Uterus (tissue), 4 donors: ENCODE measurements around the gene TTI1. TPM values are rescaled to one million over a fixed set of nuclear protein-coding genes. Genes with fewer than 3 reads are reported as not detected.

Experiments
- DNase-seq, 2 donors: peaks; one replicate each; pipeline ENCODE4 v3.0.0-alpha.2; 2019 to 2020
- H3K27ac ChIP-seq, 2 donors: fragments of 200-600 bp; sonication (generic); 1 replicate in 1 of 2; 2 replicates in 1 of 2; pipeline ENCODE4 v1.5.1; 2016 to 2018
- H3K27me3 ChIP-seq, 2 donors: fragments of 200-600 bp; sonication (generic); one replicate each; pipeline ENCODE4 v1.5.1; 2018 to 2019; ENCODE audit warnings: control low read depth in 1 of 2
- H3K36me3 ChIP-seq, 2 donors: fragments of 200-600 bp; sonication (generic); one replicate each; pipeline ENCODE4 v1.5.1; 2019; ENCODE audit warnings: control low read depth in 1 of 2
- H3K4me1 ChIP-seq, 2 donors: fragments of 200-600 bp; sonication (generic); one replicate each; pipeline ENCODE4 v1.5.1; 2018 to 2019; ENCODE audit warnings: control low read depth in 1 of 2
- H3K4me3 ChIP-seq, 2 donors: fragments of 200-600 bp; sonication (generic); 1 replicate in 1 of 2; 2 replicates in 1 of 2; pipeline ENCODE4 v1.5.1; 2018 to 2019; ENCODE audit warnings: mild to moderate bottlenecking in 1 of 2
- H3K9me3 ChIP-seq, 2 donors: fragments of 200-600 bp; sonication (generic); one replicate each; pipeline ENCODE4 v1.5.1; 2019; ENCODE audit warnings: control low read depth in 1 of 2
- POLR2A ChIP-seq, 2 donors: fragments of 450-650 bp; IDR thresholded peaks; one replicate each; pipeline ENCODE4 v1.6.1; 2016; ENCODE audit warnings: antibody characterized with exemption in 2 of 2, mild to moderate bottlenecking in 1 of 2, moderate library complexity in 1 of 2
- intact Hi-C: fragments of 100-400 bp; cut with DNase I; formaldehyde crosslinking; loops from one replicate; pipeline ENCODE4 v1.15.1; 2023; ENCODE audit warnings: low total_unique reads
- total RNA-seq, 4 donors: library from RNA; depleted of rRNA in 3 of 4; stranded (reverse); fragments of >200 nt in 3 of 4; gene quantifications; one replicate each; pipeline versions ENCODE4 v1.1.0 to v1.2.4, GENCODE V29; 2014 to 2023
- TF ChIP-seq, protein P1 (sequence below), 4 experiments: fragments of 200-600 bp in 2 of 4; fragments of 450-650 bp in 2 of 4; sonication (generic) in 2 of 4; IDR thresholded peaks; one replicate each; pipeline ENCODE4 v1.5.1; 2016 to 2019; ENCODE audit warnings: antibody characterized with exemption in 4 of 4, mild to moderate bottlenecking in 2 of 4, moderate library complexity in 1 of 4
- donor health status: DM: yes; HTN: yes; CAD: no.

The TTI1 gene
- total RNA-seq, 4 donors from 2014 or later: 5.3 to 33.2 (median 24.4) TPM

DNA sequence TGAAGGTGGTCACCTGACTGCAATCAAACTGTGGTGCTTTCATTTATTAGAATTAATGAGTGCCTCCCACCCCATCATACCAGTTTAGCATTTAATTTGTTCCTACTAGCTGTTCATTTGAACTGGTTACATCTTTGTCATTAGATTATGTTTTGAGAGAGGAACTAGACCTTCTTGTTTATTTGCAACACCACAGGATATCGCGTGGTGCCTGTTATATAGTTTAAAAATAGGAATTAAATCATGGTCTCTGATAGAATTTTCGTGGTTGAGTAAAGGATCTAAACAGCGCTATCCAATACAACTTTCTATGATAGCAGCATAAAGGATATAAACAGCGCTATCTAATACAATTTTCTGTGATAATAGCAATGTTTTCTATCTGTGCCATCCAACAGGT lies 3.1 kb upstream of the TTI1 start:
- Histone ChIP-seq H3K27me3 (no peaks in the 10 kb centered on the region), H3K36me3 (no peaks in the 10 kb centered on the region), H3K9me3 (no peaks in the 10 kb centered on the region), H3K4me1 (peaks cover 3 to 8% of the 10 kb centered on the region in 2 donors), H3K4me3 (no peak overlapping the region), H3K27ac (no peak overlapping the region)
- intact Hi-C loops: no loop called here
- TF ChIP-seq POLR2A (IDR thresholded peaks at IDR 0.05): no peak
- TF ChIP-seq, protein P1, sequence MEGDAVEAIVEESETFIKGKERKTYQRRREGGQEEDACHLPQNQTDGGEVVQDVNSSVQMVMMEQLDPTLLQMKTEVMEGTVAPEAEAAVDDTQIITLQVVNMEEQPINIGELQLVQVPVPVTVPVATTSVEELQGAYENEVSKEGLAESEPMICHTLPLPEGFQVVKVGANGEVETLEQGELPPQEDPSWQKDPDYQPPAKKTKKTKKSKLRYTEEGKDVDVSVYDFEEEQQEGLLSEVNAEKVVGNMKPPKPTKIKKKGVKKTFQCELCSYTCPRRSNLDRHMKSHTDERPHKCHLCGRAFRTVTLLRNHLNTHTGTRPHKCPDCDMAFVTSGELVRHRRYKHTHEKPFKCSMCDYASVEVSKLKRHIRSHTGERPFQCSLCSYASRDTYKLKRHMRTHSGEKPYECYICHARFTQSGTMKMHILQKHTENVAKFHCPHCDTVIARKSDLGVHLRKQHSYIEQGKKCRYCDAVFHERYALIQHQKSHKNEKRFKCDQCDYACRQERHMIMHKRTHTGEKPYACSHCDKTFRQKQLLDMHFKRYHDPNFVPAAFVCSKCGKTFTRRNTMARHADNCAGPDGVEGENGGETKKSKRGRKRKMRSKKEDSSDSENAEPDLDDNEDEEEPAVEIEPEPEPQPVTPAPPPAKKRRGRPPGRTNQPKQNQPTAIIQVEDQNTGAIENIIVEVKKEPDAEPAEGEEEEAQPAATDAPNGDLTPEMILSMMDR (IDR thresholded peaks at IDR 0.05): no peak
- no peak for DNase-seq

DNA sequence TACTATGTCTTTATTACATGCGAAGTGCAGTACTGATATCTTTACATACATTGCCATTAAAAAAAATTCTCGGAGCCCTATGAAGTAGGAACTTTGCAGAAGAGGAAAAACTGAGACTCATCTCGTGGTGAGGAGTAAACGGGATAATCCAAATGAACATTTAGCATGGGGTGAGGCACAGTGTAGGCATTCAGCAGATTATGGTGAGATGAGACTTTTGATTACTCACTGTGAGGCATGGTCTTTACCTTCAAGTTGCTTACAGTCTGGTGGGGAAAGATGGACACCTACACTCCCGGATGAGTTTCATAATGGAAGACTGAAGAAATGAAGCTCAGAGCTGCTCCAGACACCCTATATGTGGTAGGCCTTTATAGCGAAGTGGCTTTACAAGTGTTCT lies 1.7 kb upstream of the TTI1 start:
- intact Hi-C loops: no loop called here
- peaks cover 3 to 8% of the 10 kb centered on the region in 2 donors for H3K4me1 ChIP-seq
- H3K9me3 ChIP-seq: no peaks in the 10 kb centered on the region
- H3K36me3 ChIP-seq: no peaks in the 10 kb centered on the region
- H3K4me3 ChIP-seq: peak overlapping the region; percentile 85 to 98
- H3K27me3 ChIP-seq: no peaks in the 10 kb centered on the region
- TF ChIP-seq, protein P1 (IDR thresholded peaks at IDR 0.05): no peak
- no peak for TF ChIP-seq POLR2A (IDR thresholded peaks at IDR 0.05)
- DNase-seq: no peak
- H3K27ac ChIP-seq: no peak overlapping the region

DNA sequence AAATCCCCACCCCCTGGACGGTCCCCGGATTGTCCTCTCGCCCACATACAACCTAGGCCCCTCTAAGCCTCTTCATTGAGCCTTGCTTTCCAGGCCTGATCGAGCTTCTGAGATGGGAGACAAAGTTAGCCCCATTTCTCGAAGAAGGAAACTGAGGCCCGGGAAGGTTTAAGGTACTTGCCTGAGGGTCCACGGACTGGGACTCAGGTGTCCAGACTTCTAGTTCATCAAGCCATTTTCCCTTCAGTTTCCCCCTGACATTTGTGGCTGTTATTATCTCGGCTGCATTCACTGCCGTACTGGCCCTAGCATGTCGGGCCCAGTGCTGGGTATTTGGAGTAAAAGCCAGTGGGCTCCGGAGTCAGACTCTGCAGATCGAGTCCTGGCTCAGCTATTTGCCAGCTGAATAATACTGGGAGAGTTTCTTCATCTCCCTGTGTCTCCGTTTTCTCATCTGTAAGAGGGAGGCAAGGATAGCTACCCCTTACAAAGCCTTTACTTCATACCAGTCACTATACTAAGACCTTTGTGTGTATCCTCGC lies 923 bp upstream of the TTI1 start:
- no peaks in the 10 kb centered on the region for H3K27me3 ChIP-seq
- peaks cover 3 to 8% of the 10 kb centered on the region in 2 donors for H3K4me1 ChIP-seq
- peak overlapping the region; percentile 85 to 98 for H3K4me3 ChIP-seq
- no peak for DNase-seq
- intact Hi-C loops: no loop called here
- TF ChIP-seq, protein P1 (IDR thresholded peaks at IDR 0.05): no peak
- no peaks in the 10 kb centered on the region for H3K36me3 ChIP-seq
- H3K27ac ChIP-seq: peak overlapping the region; percentile 95
- H3K9me3 ChIP-seq: no peaks in the 10 kb centered on the region

GRCh38 chr20:38032585-38033329 lies 499 bp downstream of the TTI1 start:
- no peaks in the 10 kb centered on the region for H3K27me3 ChIP-seq
- TF ChIP-seq POLR2A (IDR thresholded peaks at IDR 0.05): no peak
- TF ChIP-seq, protein P1 (IDR thresholded peaks at IDR 0.05): no peak
- H3K36me3 ChIP-seq: no peaks in the 10 kb centered on the region
- peak overlapping the region; percentile 85 to 98 for H3K4me3 ChIP-seq
- H3K27ac ChIP-seq: peak overlapping the region; percentile 95
- H3K9me3 ChIP-seq: no peaks in the 10 kb centered on the region
- intact Hi-C loops: no loop called here
- H3K4me1 ChIP-seq: peaks cover 3 to 8% of the 10 kb centered on the region in 2 donors
- no peak for DNase-seq

GRCh38 chr20:38031957-38032356 lies 1.3 kb downstream of the TTI1 start:
- H3K27ac ChIP-seq: no peak overlapping the region
- no peaks in the 10 kb centered on the region for H3K36me3 ChIP-seq
- H3K27me3 ChIP-seq: no peaks in the 10 kb centered on the region
- H3K9me3 ChIP-seq: no peaks in the 10 kb centered on the region
- no peak overlapping the region for H3K4me3 ChIP-seq
- peaks cover 3 to 6% of the 10 kb centered on the region in 2 donors for H3K4me1 ChIP-seq
- TF ChIP-seq POLR2A (IDR thresholded peaks at IDR 0.05): no peak
- TF ChIP-seq, protein P1 (IDR thresholded peaks at IDR 0.05): no peak
- no peak for DNase-seq
- intact Hi-C loops: no loop called here
